ENCODE data around the gene SKOR1. TPM values are rescaled to one million over a fixed set of nuclear protein-coding genes. Genes with fewer than 3 reads are reported as not detected.

The SKOR1 gene
- polyA plus RNA-seq, 1 donor = 0.67 TPM

DNA sequence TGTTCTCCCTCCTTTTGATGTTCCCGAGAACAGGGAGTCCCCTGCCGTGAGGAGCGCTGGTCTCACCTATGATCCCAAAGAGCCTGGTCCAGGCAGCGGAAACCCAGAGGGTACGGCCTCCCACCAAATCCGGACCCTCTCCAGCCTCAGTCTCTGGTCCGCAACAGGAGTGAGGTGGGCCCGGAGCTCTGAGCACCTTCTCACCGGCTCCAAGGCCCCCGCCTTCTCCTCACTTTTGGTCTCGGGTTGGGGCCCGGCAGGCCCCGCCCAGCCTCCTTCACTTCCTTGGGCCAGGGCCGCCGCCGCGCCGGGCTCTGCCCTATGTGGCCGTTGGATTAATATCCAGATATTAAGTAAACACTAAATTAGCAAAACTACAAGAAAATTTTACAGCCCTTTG lies 5.7 kb upstream of the SKOR1 start:
- DNase-seq = no peak

DNA sequence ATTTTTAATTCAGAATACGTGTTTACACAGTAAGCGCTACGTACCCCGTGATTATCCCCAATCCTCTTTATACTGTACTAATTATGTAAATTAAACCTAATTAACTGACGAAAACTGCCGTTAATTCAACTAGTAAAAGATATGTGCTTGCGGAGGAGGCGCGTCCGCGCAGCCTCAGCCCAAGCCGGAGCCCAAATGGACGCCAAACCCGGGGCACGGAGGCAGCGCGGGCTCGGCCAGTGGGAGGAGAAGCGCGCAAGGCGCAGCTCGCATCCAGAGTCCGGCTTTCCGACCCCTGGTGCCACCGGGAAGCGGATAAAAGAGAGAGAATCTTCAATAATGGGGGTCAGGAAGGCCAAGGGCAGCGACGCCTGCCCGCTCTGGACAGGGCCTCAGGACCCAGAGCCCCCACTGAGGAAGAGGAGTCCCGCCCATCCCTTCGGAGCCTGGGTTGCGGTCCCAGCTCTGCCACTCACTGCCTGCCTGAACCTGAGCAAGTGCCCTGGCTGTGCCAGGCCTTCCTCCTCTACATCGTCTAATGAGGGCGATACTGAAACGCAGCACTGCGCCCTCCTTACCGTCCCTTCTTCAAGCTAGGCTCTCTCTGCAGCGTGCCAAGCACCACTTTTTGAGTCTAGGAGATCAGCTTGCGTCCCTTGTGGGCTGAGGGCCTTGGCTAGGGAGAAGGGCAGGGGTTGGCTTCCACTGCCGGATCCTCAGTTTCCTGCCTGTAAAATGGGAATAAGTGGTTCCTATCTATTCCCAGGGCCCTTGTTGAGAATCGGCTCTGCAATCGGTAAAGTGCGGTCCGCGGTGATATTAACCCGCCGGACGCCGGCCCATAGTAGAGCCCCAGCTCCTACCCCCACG lies 5.0 kb upstream of the SKOR1 start:
- DNase-seq = no peak

DNA sequence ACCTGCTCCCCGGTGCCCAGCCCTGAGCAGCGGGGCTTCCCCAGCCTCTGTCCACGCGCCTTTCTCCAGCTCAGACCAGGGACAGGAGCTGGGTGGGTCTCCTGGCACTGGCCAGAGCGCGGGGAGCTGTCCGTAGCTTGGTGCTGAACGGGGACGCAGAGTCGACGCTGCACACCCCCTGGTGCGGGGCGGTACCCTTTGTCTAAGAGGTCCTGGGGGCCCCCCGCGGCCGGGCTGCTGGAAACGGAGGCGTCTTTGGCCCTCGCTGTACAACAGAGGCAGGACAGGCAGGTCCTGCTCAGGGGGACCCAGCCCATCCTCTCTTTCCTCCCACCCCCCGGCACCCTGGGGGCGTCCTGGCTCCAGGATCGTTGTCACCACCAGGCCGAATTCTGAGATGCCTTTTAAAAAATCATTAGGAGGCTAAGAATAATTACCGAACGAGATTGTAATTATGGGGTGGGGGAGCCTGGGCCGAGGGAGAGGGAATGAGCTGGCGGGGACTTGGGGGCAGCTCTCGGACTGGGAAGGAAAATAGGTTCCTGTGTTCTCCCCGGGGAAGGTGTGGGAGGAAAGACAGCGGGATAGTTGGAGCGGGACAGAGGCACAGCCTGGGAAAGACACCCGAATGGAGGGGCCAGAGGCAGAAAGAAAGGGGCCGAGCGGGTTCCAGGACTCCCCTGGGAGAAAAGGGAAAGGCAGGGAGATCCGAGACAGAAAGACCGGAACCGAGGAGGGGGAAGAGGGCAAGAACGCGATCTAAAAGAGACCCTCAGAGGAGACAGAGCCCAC lies 4.1 kb upstream of the SKOR1 start:
- DNase-seq = peak; percentile 75

DNA sequence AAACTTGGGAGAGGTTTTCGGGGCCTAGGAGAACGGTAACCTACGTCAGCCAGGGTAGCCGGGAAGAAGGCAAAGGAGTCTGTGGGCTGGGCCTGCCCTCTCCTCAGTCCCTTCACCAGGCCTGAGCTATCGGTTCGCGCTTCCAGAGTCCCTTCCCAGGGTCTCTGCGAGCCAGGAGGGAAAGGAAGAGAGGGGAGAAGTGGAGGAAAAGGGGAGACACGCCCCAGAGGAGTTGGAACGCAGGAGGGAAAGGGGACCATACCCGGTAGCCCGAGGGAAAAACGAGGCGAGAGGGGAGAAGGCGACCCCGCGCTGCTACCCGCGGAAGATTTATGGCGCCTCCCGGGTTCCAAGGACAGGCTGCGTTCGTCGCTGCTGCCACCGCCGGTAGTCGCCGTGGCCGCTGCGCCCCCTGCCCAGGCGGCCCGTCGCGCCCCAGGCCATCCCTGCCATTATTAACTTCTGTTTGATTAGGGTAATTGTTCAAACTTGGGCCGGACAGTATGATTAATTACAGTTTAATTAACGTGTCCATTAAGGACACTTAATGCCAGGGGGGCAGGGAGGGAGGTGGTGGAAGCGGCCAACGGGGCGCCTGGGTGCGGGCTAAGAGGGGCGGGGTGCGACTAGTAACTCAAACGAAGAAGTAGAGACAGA lies 3.4 kb upstream of the SKOR1 start:
- DNase-seq = no peak

DNA sequence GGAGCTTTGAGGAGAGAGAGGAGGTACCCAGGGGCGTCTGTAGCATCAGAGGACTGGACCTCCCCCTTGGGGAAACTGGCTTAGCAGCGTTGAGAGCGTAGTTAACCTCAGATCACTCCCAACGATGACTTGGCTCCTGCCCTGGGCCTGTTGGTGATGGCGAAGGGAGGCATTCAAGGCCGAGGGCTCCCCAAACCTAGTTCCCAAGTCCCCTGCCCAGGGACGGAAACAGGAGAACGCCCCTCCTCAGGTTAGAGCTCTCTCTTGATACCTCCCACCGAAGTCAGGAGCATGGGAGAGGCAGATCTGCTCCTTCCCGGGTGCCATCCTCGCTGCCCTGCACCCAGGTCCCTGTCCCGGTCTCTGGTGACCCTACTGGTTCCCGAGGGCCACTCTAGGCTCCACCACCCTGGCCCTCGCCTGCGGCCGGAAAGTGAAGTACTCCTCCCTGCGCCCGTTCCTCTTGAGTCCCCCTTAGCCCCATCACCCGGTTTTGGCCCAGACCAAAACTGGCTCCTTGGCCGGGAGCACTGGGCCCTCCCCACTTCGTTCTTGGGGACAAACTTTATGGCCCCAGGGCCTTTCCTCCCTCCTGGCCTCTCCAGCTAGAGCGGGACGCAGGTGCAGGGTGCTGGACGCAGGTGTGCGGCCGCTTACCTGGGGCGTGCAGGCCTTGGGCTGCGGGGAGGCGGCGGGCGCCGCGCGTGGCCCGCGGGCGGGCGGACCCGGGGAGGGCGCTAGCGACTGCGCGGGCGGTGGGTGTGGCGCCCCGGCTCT lies 2.6 kb upstream of the SKOR1 start:
- no peak for DNase-seq

DNA sequence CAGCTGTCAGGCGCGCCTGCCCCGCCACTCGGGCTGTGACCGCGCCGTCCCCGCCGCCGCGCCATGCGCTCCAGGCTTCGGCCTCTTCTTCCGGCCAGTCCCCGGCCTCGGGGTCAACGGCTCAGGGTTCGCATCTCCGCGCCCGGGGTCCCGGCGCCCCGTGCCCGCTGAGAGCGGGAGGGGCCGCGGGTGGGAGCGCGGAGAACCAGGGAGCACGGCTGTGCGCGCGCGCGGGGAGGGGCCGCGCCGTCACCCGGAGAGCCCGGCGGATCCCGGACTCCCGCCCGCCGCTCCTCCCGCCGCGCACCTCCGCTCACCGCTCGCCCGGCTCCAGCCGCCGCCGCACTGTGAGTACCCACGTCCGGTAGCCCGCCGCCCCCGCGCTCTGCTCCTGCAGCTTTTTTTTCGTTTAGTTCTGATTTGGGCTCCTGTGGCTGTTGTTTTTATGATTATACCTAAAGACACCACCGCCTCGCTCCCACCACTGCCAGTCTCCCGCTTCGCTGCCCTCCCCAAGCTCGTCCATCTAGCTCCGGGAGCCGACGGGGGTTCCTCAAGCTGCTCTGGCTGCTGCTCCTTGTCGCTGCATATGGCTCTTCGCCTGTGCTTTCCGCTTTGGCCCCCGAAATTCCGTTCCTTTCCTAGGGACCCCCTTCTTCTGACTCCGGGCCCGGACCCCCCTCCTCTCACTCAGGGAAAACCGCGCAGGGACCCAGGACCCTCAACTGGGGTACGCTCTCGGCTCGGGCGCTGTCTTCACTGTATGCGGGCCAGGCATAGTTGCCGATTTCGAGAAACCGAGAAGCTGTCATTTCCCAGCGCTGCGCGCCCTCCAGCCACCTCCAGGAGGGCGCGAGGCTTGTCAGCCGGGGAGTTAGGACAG lies 1.8 kb upstream of the SKOR1 start:
- DNase-seq = no peak

DNA sequence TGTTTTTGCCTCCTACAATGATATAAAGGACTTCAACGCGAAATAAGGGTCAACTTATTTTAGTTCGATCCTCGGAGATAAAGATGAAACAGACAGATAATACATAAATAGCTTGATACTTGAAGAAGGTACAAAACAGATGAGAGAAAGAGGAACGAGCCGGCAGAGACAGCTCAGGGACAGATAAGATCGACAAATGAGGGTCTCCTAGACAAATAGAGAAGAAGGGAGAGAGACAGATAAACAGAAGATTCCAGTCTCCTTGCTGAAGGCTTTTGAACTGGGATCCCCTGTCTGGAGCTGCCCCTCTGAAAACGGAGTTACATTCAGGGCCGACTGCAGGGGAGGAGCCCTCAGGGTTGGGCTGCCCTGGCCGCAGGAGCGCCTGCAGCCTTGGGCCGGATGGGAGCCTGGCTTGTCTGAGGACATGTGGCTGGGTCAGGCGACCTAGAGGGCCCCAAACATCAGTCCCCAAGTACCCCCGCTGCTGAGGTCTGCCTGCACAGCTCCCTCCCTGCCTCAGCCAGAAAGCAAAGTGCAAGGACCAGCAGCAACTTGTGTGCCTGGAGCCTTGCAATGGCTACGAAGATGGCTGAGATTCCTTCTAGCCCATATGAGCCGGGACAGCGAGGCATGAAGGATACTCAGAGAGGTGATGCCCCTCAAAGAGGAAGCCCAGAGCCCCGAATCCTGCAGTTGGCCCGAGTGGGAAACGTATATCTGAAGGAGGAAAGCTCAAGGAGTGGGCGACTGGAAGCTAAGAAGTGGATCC lies 926 bp upstream of the SKOR1 start:
- no peak for DNase-seq

DNA sequence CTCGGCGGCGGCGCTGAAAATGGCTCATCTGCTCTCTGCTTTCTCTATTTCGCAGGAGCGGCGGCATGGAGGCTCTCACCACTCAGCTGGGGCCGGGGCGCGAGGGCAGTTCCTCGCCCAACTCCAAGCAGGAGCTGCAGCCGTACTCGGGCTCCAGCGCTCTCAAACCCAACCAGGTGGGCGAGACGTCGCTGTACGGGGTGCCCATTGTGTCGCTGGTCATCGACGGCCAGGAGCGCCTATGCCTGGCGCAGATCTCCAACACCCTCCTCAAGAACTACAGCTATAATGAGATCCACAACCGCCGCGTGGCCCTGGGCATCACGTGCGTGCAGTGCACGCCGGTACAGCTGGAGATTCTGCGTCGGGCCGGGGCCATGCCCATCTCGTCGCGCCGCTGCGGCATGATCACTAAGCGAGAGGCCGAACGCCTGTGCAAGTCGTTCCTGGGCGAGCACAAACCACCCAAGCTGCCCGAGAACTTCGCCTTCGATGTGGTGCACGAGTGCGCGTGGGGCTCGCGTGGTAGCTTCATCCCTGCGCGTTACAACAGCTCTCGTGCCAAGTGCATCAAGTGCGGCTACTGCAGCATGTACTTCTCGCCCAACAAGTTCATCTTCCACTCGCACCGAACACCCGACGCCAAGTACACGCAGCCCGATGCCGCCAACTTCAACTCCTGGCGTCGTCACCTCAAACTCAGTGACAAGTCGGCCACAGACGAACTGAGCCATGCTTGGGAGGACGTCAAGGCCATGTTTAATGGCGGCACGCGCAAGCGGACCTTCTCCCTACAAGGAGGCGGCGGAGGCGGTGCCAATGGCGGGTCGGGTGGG lies 790 bp downstream of the SKOR1 start:
- DNase-seq = no peak

DNA sequence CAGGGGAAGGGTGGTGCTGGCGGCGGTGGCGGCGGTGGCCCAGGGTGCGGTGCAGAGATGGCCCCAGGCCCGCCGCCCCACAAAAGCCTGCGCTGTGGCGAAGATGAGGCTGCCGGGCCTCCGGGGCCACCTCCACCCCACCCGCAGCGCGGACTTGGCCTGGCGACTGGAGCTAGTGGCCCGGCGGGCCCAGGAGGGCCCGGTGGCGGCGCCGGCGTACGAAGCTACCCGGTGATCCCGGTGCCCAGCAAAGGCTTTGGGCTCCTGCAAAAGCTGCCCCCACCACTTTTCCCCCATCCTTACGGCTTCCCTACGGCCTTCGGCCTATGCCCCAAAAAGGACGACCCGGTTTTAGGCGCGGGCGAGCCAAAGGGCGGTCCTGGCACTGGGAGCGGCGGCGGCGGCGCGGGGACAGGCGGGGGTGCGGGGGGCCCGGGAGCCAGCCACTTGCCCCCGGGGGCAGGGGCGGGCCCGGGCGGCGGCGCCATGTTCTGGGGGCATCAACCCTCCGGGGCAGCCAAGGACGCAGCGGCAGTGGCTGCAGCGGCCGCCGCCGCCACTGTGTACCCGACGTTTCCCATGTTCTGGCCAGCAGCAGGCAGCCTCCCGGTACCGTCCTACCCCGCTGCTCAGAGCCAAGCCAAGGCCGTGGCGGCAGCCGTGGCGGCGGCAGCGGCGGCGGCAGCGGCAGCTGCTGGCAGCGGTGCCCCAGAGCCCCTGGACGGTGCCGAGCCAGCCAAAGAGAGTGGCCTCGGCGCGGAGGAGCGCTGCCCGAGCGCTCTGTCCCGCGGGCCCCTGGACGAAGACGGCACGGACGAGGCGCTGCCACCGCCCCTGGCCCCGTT lies 1.6 kb downstream of the SKOR1 start:
- DNase-seq = no peak

DNA sequence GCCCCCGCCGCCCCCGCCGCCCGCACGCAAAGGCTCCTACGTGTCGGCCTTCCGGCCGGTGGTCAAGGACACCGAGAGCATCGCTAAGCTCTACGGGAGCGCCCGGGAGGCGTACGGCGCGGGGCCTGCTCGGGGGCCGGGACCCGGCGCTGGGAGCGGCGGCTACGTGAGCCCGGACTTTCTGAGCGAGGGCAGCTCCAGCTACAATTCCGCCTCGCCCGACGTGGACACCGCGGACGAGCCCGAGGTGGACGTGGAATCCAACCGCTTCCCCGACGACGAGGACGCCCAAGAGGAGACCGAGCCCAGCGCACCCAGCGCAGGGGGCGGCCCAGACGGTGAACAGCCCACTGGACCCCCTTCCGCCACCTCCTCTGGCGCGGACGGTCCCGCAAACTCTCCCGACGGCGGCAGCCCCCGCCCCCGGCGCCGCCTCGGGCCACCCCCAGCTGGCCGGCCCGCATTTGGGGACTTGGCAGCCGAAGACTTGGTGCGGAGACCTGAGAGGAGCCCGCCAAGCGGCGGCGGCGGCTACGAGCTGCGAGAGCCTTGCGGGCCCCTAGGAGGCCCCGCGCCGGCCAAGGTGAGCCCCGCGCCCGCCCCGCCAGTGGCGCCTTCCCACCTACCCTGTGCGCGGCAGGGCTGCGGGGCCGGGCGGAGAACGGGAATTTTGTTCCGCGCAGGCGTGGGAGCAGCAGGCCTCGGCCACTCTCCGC lies 2.4 kb downstream of the SKOR1 start:
- no peak for DNase-seq

DNA sequence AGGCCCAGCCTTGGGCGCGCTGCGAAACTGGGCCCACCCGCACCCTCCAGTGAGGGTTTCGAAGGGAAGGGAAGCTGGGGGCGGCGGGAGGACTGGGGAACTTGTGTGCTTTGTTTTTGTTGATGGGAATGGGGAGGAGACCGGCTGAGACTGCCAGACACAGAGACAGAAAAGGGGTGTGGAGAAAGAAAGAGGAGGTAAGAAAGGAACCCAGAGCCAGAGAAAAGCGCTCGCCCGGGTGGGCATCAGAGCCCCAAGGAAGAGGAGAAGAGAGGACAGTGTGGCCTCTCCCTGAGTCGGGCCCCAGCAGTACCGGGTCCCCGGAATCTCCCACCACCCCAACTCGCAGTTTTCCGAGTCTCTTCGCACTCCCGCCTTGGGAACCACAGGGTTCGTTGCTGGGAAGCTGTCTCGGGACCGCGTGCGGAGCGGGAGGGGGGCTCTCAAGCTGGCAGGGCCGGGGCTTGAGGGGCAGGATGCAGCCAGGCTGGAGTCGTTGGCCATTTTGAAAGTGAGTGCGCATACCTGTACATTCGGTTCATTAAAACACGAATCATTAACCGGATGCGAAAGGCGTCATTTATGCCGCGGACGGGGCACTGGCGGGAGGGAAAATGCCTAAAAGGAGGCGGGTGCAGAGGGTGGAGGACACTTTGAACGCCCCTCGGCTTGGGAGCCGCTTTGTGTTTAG lies 3.1 kb downstream of the SKOR1 start:
- no peak for DNase-seq

DNA sequence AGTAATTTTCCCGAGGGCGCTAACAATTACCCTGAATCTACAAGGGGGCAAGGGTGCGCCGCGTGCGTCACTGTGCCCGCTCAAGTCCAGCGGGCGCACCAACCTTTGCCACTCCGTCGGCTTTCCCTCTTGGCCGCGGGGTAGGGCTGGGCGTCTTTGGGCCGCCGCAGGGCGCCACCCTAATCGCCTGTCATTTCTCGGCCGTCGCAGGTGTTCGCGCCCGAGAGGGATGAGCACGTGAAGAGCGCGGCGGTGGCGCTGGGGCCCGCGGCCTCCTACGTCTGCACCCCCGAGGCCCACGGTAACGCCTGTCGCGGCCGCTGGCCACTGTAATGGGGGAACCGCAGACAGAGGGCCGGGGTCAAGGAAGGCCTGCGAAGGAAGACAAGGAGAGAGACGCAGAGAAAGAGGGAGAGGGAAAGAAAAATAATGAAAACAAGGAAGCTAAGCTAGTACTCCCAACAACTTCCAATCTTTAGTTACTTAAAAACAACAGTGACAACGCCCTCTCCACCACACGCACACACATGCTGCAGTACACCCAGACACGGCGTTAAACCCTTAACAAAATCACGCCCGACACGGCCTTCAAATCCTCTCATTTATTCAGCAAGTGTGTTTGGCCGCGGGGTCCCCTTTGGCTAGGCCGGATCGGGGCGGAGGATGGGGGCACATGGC lies 3.8 kb downstream of the SKOR1 start:
- no peak for DNase-seq

DNA sequence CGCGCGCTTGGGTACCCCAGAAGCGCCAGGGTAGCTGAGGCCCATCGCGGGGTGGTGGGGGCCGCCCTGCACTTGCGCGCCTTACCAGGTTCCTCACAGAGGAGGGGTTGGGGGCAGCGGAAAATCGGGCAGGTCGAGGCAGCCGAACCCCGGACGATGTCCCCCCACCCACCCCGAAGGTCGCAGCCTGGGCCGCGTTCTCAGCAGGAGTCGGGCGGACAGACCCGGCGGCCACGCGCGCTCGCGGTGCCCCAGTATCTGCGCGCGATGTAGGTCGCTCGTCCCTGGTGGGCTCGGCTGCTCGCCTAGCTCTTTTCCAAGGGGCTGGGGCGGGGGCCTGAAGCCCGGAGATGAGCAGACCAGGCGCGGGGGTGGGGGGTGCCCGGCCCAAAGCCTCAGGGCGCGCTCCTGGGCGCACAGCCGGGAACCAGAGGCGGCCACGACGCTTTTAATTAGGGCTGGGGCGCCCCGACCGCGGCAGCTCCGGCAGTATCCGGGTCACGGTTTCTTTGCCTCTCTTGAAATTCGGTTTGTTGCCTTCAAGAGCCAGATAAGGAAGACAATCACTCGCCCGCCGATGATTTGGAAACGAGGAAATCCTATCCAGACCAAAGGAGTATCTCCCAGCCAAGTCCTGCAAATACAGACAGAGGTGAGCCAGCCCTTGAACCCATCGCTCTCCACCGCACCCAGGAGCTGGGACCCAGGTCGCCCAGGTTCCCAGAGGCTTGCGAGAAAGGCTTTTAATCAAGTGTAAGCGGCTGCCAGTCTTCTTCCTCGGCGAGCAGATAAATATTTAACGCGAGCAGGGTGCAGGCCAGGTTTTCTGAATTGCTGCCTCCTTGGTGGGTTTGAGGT lies 4.6 kb downstream of the SKOR1 start:
- no peak for DNase-seq

DNA sequence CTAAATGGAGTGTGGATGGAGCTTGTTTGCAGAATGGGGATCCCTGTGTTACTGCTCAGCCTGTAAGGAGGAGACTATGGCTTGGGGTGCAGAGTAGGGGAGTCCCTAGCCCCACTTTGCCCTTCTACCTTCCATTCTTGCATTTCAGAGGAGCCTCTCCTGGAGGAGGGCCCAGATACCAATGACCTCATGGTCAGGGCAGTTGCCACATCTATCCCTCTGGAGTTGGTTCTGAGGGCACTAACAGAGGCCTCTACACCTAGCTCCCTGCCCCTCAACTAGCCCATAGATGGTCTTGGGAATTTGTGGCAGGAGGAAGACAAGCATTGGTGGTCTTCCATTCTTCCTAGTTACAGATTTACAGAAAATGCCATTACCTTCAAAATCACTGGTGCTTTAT lies 6.1 kb downstream of the SKOR1 start:
- no peak for DNase-seq

DNA sequence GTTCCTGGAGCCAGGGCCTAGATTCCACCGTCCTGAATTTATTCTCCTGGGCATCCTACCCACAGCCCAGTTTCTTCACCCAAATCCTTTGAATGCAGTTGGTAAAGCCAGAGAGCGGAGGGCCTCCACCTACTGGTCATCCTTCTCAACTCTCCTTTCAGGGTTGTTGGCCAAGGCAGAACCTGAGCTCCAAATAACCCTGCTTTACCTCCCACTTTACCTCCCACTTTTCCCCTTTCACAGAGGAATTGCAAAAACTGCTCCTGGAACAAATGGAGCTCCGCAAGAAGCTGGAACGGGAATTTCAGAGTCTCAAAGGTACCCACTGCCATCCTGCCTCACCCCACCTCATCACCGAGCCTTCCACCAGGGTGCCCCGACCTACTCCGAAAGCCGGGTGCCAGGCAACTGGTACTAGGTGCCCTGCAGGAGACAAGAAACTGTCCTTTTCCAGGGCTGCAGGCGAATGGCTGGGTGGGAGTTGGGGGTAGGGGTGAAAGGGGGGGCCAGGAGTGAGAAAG lies 6.8 kb downstream of the SKOR1 start:
- DNase-seq = no peak
